Activated naive CD4-positive, alpha-beta T cell treated with anti-CD3 and anti-CD28 coated beads, Interleukin-2, amount 10 ng/mL, durations not matched to agents 7 days and 5 days (primary cell): Measurements from ENCODE around the gene TXNDC8.
"Not testable (repeated sequence)": the region's sequence is repeated elsewhere in the genome, so short reads cannot be mapped to it uniquely, and the experiment has no call there.

ENCODE experiments used
- CTCF ChIA-PET: fragments of 350-600 bp; sonication (Branson Sonifier 250); formaldehyde crosslinking; loops from one replicate; lab custom pipeline; 2021; ENCODE audit warnings: antibody characterized with exemption; lab: Charles Lee
- DNase-seq: peaks from one replicate; pipeline ENCODE4 v3.0.0-alpha.2; 2020
- H3K27ac Mint-ChIP-seq: one replicate; pipeline ENCODE4 v1.8.0; 2021; ENCODE audit warnings: mild to moderate bottlenecking, moderate library complexity, mixed read lengths
- H3K27me3 Mint-ChIP-seq: one replicate; pipeline ENCODE4 v1.8.0; 2021; ENCODE audit warnings: mild to moderate bottlenecking, mixed read lengths
- H3K36me3 Mint-ChIP-seq: one replicate; pipeline ENCODE4 v1.8.0; 2021; ENCODE audit warnings: mixed read lengths
- H3K4me1 Mint-ChIP-seq: one replicate; pipeline ENCODE4 v1.8.0; 2021; ENCODE audit warnings: mixed read lengths
- H3K4me3 Mint-ChIP-seq: one replicate; pipeline ENCODE4 v1.8.0; 2021; ENCODE audit warnings: mild to moderate bottlenecking, moderate library complexity, mixed read lengths
- H3K9me3 Mint-ChIP-seq: one replicate; pipeline ENCODE4 v1.8.0; 2021; ENCODE audit warnings: mixed read lengths

Gene TXNDC8

GRCh38 chr9:110316261-110317075, 21.2 kb downstream of the TXNDC8 start:
- Mint-ChIP-seq H3K36me3 (no peaks in the 10 kb centered on the region), H3K9me3 (no peaks in the 10 kb centered on the region), H3K4me3 (peak overlapping the region; percentile 52), H3K27me3 (peaks cover 5% of the 10 kb centered on the region), H3K27ac (peak overlapping the region; percentile 58), H3K4me1 (peaks cover 7% of the 10 kb centered on the region)
- CTCF ChIA-PET = interaction anchor here (0.6 to 0.8 kb wide), 2 partner anchors 19 to 25 kb away, joined by 3 to 4 read pairs; no protein-coding TSS in a partner anchor
- peak; percentile 22 for DNase-seq

DNA sequence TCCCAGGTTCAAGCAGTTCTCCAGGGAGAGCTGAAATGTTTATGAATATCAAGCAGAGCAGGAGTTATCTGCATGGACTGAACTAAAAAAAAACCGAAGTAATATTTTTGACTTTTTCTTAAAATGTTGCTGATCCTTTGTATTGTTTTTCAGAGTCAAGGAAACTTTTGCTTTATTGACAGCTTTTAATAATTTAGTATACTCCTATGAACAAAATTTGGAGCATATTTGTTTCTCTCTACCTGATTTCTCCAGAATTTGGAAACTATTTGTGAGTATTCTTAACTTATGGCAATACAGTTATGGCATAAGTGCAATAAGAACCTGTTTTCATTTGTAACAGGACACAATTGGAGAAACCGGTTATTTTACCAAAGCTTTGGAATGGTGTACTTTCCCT, 25.7 kb downstream of the TXNDC8 start:
- not testable (repeated sequence) for DNase-seq, H3K4me3 Mint-ChIP-seq, H3K27ac Mint-ChIP-seq, H3K36me3 Mint-ChIP-seq, H3K9me3 Mint-ChIP-seq, H3K27me3 Mint-ChIP-seq
- H3K4me1 Mint-ChIP-seq = peaks cover 22% of the 10 kb centered on the region
- CTCF ChIA-PET = interaction anchor here (0.6 kb wide), 1 partner anchor 40 kb away, joined by 6 read pairs; no protein-coding TSS in a partner anchor

DNA sequence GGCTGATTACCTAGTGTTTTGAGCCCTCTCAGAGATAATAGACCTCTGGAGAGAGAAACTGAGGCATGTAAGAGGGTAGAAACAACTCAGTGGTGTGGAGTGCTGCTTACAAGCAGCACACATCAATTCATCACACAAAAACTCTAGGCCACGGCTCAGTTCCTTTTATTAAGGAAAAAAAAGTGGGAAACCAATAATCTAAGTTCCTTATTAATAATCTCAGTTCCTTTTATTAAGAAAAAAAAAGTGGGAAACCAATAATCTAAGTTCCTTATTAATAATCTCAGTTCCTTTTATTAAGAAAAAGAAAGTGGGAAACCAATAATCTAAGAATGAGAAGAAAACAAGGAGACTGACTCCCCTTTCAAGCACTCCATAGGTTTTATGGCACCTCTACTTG, 28.0 kb downstream of the TXNDC8 start:
- Mint-ChIP-seq H3K27me3 (peaks cover 7% of the 10 kb centered on the region), H3K9me3 (no peaks in the 10 kb centered on the region), H3K36me3 (no peaks in the 10 kb centered on the region), H3K27ac (no peak overlapping the region), H3K4me1 (peaks cover 15% of the 10 kb centered on the region), H3K4me3 (no peak overlapping the region)
- CTCF ChIA-PET = no interaction called here
- no peak for DNase-seq

DNA sequence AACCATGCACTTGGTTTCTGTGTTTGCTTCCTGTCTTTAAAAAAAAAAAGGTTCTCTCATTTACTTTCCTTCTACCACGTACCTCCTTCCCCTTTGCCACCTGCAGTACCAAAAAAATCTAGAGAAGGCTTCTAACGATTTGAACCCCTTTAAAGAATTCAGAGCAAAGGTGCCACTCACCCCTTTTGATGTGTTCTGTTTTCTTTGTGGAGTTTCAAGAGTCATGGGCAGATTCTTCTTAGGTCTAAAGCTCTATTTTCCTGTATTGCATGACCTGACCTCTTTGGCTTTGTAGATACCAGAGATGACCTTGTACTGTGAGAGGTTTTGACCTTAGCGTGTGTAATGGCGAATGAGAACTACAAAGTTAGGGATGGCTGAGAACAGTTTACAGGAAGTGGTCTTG, 29.0 kb downstream of the TXNDC8 start:
- Mint-ChIP-seq H3K9me3 (no peaks in the 10 kb centered on the region), H3K27ac (peak overlapping the region; percentile 21), H3K36me3 (no peaks in the 10 kb centered on the region), H3K27me3 (peaks cover 10% of the 10 kb centered on the region), H3K4me1 (peaks cover 15% of the 10 kb centered on the region), H3K4me3 (no peak overlapping the region)
- DNase-seq = no peak
- CTCF ChIA-PET = no interaction called here

DNA sequence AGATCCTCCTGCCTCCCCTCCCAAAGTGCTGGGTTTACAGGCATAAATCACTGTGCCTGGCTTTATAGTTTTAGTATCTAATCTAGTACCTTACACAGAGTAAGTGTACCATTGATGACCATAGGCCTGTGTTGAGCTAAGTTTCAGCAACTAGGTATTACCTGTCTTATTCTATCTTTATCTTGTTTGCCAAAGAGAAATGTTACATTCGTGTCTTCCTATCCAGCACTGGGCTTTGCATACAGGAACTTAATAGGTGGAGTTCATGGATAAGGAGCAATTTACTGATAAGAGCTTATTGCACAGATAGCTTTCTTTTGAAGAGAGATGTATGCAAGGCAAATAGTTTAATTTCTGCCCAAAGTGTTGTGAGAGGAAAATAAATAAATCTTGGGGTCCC, 30.5 kb downstream of the TXNDC8 start:
- DNase-seq = no peak
- Mint-ChIP-seq H3K4me1 (peaks cover 15% of the 10 kb centered on the region), H3K9me3 (no peaks in the 10 kb centered on the region), H3K27ac (no peak overlapping the region), H3K36me3 (no peaks in the 10 kb centered on the region), H3K27me3 (peaks cover 20% of the 10 kb centered on the region), H3K4me3 (no peak overlapping the region)
- CTCF ChIA-PET = no interaction called here

DNA sequence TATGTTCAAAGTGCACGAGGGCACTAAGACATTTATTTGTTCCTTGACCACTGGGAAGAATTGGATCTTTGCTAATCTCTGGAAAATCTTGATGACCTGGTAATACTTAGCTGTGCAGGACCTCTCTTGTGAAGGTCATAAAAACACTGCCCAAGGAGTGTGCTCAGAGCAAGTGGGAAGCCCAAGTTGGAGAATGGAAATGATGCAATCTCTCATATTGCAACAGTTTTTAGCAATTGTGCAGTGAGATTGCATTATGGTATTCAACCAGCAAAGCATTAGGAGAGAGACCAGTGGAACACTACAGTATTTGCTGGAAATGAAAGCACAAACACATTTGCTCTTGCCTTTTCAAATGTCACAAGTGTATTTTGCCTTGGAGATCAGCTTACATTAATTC, 34.5 kb downstream of the TXNDC8 start:
- Mint-ChIP-seq H3K4me3 (no peak overlapping the region), H3K36me3 (no peaks in the 10 kb centered on the region), H3K27me3 (peaks cover 24% of the 10 kb centered on the region), H3K9me3 (no peaks in the 10 kb centered on the region), H3K27ac (no peak overlapping the region), H3K4me1 (peaks cover 6% of the 10 kb centered on the region)
- CTCF ChIA-PET = no interaction called here
- no peak for DNase-seq

GRCh38 chr9:110298043-110298605, 39.5 kb downstream of the TXNDC8 start:
- Mint-ChIP-seq H3K9me3 (no peaks in the 10 kb centered on the region), H3K4me1 (no peaks in the 10 kb centered on the region), H3K36me3 (no peaks in the 10 kb centered on the region), H3K27me3 (peaks cover 12% of the 10 kb centered on the region), H3K27ac (no peak overlapping the region), H3K4me3 (no peak overlapping the region)
- CTCF ChIA-PET = interaction anchor here (0.9 kb wide), 1 partner anchor 19 kb away, joined by 4 read pairs; no protein-coding TSS in a partner anchor
- DNase-seq = no peak

DNA sequence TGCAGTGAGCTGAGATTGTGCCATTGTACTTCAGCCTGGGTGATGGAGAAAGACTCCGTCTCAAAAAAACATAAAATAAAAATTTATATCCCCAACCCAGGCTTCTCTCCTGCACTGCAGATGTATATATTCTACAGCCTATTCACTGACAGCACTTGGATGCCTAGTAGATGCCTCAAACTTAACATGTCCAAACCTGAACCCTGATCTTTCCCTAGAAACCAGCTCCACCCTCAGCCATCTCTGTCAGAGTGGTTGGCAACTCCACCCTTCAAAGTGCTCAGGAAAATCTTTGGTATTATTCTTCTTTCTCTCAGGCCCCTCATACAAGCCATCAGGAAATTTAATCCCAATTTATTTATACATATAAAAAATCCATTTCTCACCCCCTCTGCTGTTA, 44.4 kb downstream of the TXNDC8 start:
- CTCF ChIA-PET = no interaction called here
- no peaks in the 10 kb centered on the region for H3K4me1 Mint-ChIP-seq
- no peak overlapping the region for H3K27ac Mint-ChIP-seq
- no peaks in the 10 kb centered on the region for H3K27me3 Mint-ChIP-seq
- no peaks in the 10 kb centered on the region for H3K9me3 Mint-ChIP-seq
- DNase-seq = no peak
- H3K36me3 Mint-ChIP-seq = no peaks in the 10 kb centered on the region
- H3K4me3 Mint-ChIP-seq = no peak overlapping the region

GRCh38 chr9:110291921-110292557, 45.6 kb downstream of the TXNDC8 start:
- CTCF ChIA-PET = no interaction called here
- Mint-ChIP-seq H3K9me3 (no peaks in the 10 kb centered on the region), H3K27ac (no peak overlapping the region), H3K4me3 (no peak overlapping the region), H3K27me3 (no peaks in the 10 kb centered on the region), H3K4me1 (no peaks in the 10 kb centered on the region), H3K36me3 (no peaks in the 10 kb centered on the region)
- no peak for DNase-seq

- no peak overlapping the region for H3K27ac Mint-ChIP-seq
- CTCF ChIA-PET = no interaction called here
- H3K9me3 Mint-ChIP-seq = no peaks in the 10 kb centered on the region
- no peaks in the 10 kb centered on the region for H3K36me3 Mint-ChIP-seq
- H3K4me3 Mint-ChIP-seq = no peak overlapping the region
- H3K4me1 Mint-ChIP-seq = no peaks in the 10 kb centered on the region
- no peak for DNase-seq
- H3K27me3 Mint-ChIP-seq = peaks cover 4% of the 10 kb centered on the region
Observed at GRCh38 chr9:110290001-110290400, 47.7 kb downstream of the TXNDC8 start.

GRCh38 chr9:110288503-110288902, 49.2 kb downstream of the TXNDC8 start:
- Mint-ChIP-seq H3K27ac (no peak overlapping the region), H3K27me3 (peaks cover 4% of the 10 kb centered on the region), H3K4me3 (no peak overlapping the region), H3K36me3 (no peaks in the 10 kb centered on the region), H3K9me3 (peaks cover 2% of the 10 kb centered on the region), H3K4me1 (no peaks in the 10 kb centered on the region)
- no peak for DNase-seq
- CTCF ChIA-PET = no interaction called here

DNA sequence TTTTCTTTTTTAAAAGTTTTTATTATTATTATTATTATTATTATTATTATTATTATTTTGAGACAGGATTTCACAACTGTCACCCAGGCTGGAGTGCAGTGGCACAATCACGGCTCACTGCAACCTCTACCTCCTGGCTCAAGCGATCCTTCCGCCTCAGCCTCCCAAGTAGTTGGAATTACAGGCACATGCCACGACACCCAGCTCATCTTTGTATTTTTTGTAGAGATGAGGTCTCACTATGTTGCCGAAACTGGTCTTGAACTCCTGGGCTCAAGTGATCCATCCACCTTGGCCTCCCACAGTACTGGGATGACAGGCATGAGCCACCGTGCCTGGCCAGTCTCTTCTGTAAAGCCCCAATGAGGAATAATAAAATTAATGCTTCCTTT, 50.4 kb downstream of the TXNDC8 start:
- H3K4me3 Mint-ChIP-seq = no peak overlapping the region
- DNase-seq = no peak
- no peaks in the 10 kb centered on the region for H3K4me1 Mint-ChIP-seq
- peaks cover 2% of the 10 kb centered on the region for H3K9me3 Mint-ChIP-seq
- peaks cover 4% of the 10 kb centered on the region for H3K27me3 Mint-ChIP-seq
- CTCF ChIA-PET = no interaction called here
- no peak overlapping the region for H3K27ac Mint-ChIP-seq
- H3K36me3 Mint-ChIP-seq = no peaks in the 10 kb centered on the region

GRCh38 chr9:110284211-110284844, 53.3 kb downstream of the TXNDC8 start:
- CTCF ChIA-PET = no interaction called here
- peaks cover 2% of the 10 kb centered on the region for H3K9me3 Mint-ChIP-seq

DNA sequence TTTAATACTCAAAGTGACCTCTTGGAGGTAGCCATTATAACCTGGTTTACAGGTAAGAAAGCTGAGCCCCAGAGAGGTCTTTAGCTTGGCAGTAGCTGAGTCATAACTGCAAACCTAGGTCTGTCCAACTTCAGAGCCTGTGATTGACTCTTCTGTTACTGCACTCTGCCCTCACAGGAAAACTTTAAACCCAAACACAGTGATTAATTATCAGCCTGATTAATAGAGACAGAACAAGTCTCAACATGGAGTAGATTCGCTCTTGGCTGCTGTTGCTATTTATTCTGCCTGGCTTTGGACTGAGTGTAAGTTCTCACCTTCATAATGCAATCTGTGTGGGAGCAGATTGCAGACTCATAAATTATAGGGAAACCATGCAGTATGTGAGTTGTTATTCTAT, 53.9 kb downstream of the TXNDC8 start:
- no peak for DNase-seq
- H3K4me1 Mint-ChIP-seq = no peaks in the 10 kb centered on the region
- no peaks in the 10 kb centered on the region for H3K36me3 Mint-ChIP-seq
- H3K4me3 Mint-ChIP-seq = no peak overlapping the region
- H3K27ac Mint-ChIP-seq = no peak overlapping the region
- peaks cover 2% of the 10 kb centered on the region for H3K9me3 Mint-ChIP-seq
- H3K27me3 Mint-ChIP-seq = peaks cover 4% of the 10 kb centered on the region
- CTCF ChIA-PET = no interaction called here

More at GRCh38 chr9:110284211-110284844, 53.3 kb downstream of the TXNDC8 start:
- peaks cover 4% of the 10 kb centered on the region for H3K27me3 Mint-ChIP-seq
- no peak overlapping the region for H3K27ac Mint-ChIP-seq
- H3K36me3 Mint-ChIP-seq = no peaks in the 10 kb centered on the region
- no peak for DNase-seq
- H3K4me1 Mint-ChIP-seq = no peaks in the 10 kb centered on the region
- no peak overlapping the region for H3K4me3 Mint-ChIP-seq
